Measurements from ENCODE around the gene TMEM164.

DNA sequence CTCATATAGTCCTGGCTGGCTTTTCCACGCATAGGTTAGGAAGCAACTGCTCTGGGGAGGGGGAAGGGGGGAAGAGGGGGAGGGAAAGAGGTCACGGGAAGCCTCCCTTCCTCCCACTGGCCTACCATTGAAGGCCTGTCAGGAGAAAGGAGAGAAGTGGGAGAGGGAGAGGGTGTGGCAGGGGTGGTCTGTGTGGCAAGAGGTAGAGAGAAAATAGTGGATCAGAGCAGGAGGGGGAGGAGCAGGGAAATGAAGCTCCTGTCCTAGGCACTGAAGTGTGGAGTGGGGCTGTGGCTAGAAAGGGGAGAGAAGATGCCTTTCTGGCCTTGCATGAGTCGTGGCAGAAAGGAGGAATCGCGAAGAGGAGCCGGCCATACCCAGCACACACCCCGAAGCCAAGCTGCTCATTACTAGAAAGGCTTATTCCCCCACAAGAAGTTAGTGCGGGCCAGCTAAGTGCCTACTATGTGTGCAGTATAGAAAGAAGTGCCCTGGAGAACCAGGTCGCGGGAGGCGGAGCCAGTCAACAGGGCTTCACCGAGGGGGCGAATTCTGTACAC lies 1.1 kb upstream of the TMEM164 start:
- TF ChIP-seq, protein P1, sequence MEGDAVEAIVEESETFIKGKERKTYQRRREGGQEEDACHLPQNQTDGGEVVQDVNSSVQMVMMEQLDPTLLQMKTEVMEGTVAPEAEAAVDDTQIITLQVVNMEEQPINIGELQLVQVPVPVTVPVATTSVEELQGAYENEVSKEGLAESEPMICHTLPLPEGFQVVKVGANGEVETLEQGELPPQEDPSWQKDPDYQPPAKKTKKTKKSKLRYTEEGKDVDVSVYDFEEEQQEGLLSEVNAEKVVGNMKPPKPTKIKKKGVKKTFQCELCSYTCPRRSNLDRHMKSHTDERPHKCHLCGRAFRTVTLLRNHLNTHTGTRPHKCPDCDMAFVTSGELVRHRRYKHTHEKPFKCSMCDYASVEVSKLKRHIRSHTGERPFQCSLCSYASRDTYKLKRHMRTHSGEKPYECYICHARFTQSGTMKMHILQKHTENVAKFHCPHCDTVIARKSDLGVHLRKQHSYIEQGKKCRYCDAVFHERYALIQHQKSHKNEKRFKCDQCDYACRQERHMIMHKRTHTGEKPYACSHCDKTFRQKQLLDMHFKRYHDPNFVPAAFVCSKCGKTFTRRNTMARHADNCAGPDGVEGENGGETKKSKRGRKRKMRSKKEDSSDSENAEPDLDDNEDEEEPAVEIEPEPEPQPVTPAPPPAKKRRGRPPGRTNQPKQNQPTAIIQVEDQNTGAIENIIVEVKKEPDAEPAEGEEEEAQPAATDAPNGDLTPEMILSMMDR (IDR thresholded peaks at IDR 0.05; ENCODE audit: insufficient read depth, low read length) = no peak
- TF ChIP-seq POLR2AphosphoS5 (IDR thresholded peaks at IDR 0.05; ENCODE audit: low read depth) (no peak), GABPA (IDR thresholded peaks at IDR 0.05; ENCODE audit: low read depth) (no peak)
